Upper lobe of right lung (tissue), 1 donor: ENCODE results near the gene RAB27A. TPM values are rescaled to one million over a fixed set of nuclear protein-coding genes. Genes with fewer than 3 reads are reported as not detected.
A peak's percentile ranks its signal among the peaks of the same experiment; 100 is the strongest.

ENCODE experiments used
- ATAC-seq: fragments of 200-7000 bp; cut with Tn5 transposase; one replicate; pipeline ENCODE4 v1.9.1; 2020; ENCODE audit warnings: mild to moderate bottlenecking, moderate library complexity
- DNase-seq: peaks from one replicate; pipeline ENCODE4 v3.0.0-alpha.2; 2020
- H3K27ac ChIP-seq: fragments of 200-600 bp; one replicate; pipeline ENCODE4 v1.8.0; 2022
- H3K27me3 ChIP-seq: fragments of 200-600 bp; one replicate; pipeline ENCODE4 v1.8.0; 2022; ENCODE audit warnings: mild to moderate bottlenecking
- H3K36me3 ChIP-seq: fragments of 200-600 bp; one replicate; pipeline ENCODE4 v1.8.0; 2022
- H3K4me1 ChIP-seq: fragments of 200-600 bp; one replicate; pipeline ENCODE4 v1.8.0; 2022
- H3K4me3 ChIP-seq: fragments of 200-600 bp; one replicate; pipeline ENCODE4 v1.8.0; 2022; ENCODE audit warnings: mild to moderate bottlenecking
- H3K9me3 ChIP-seq: fragments of 200-600 bp; one replicate; pipeline ENCODE4 v1.8.0; 2022
- intact Hi-C: fragments of 100-400 bp; cut with DNase I; formaldehyde crosslinking; loops from one replicate; pipeline ENCODE4 v1.11.0; 2022
- total RNA-seq: library from RNA; stranded (reverse); fragmentation: NEBNext Ultra II Directional; extraction: Animal tissue kit (Norgen Biotek cat#: 25700); gene quantifications from one replicate; pipeline ENCODE4 v1.2.1, GENCODE V29; 2021
- TF ChIP-seq, protein P1 (sequence below): fragments of 200-600 bp; IDR thresholded peaks from one replicate; pipeline ENCODE4 v1.8.0; 2022; ENCODE audit warnings: antibody characterized with exemption
- donor health status: DM: no; HTN: yes; CAD: no; lungs with severe emphysema.

RAB27A gene
- total RNA-seq, 1 donor from 2014 or later, result 72.5 TPM

DNA sequence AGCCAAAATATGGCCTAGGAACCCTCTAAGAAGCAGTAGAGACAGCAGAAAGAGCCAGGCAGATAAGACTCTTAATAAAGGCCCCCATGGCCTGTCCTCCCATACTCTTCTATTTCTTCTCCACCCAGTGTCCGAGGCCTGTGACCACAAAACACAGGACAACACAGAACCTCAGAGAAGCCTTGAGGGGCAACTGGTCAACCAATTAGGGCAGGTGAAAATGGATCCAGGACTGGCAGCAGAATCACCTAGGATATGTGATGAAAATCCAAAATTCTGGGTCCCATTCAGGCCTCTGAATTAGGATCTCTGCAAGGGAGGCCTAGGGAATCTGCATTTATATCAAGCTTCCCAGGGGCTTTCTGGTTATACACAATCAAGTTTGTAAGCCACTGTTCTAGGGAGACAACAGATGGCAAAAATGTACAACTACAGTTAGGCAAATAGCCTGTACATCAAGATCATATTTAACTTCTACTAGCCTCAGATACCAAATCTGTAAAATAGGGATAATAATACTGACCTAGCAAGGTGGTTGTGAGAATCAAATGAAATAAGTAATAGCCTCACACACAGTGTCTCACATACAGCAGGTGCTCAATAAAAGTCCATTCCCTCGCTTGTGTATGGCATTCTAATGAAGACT is 10.4 kb downstream of the RAB27A start:
- no peaks in the 10 kb centered on the region for H3K9me3 ChIP-seq
- no peak overlapping the region for H3K27ac ChIP-seq
- H3K4me1 ChIP-seq, result peaks cover 38% of the 10 kb centered on the region
- no peak for DNase-seq
- TF ChIP-seq, protein P1, sequence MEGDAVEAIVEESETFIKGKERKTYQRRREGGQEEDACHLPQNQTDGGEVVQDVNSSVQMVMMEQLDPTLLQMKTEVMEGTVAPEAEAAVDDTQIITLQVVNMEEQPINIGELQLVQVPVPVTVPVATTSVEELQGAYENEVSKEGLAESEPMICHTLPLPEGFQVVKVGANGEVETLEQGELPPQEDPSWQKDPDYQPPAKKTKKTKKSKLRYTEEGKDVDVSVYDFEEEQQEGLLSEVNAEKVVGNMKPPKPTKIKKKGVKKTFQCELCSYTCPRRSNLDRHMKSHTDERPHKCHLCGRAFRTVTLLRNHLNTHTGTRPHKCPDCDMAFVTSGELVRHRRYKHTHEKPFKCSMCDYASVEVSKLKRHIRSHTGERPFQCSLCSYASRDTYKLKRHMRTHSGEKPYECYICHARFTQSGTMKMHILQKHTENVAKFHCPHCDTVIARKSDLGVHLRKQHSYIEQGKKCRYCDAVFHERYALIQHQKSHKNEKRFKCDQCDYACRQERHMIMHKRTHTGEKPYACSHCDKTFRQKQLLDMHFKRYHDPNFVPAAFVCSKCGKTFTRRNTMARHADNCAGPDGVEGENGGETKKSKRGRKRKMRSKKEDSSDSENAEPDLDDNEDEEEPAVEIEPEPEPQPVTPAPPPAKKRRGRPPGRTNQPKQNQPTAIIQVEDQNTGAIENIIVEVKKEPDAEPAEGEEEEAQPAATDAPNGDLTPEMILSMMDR, result no peak
- no peaks in the 10 kb centered on the region for H3K36me3 ChIP-seq
- no peak for ATAC-seq
- no peak overlapping the region for H3K4me3 ChIP-seq
- H3K27me3 ChIP-seq, result no peaks in the 10 kb centered on the region
- intact Hi-C loops, result no loop called here

GRCh38 chr15:55277715-55278114 is 11.9 kb downstream of the RAB27A start:
- Histone ChIP-seq H3K36me3 (no peaks in the 10 kb centered on the region), H3K27ac (peak overlapping the region; percentile 21), H3K9me3 (no peaks in the 10 kb centered on the region), H3K27me3 (no peaks in the 10 kb centered on the region), H3K4me1 (peaks cover 23% of the 10 kb centered on the region), H3K4me3 (no peak overlapping the region)
- DNase-seq (no peak), ATAC-seq (no peak)
- intact Hi-C loops, result no loop called here
- TF ChIP-seq, protein P1, result no peak

GRCh38 chr15:55277116-55277564 is 12.5 kb downstream of the RAB27A start:
- intact Hi-C loops, result no loop called here
- H3K4me3 ChIP-seq, result no peak overlapping the region
- ATAC-seq (peak; percentile 53), DNase-seq (no peak)
- H3K27ac ChIP-seq, result peak overlapping the region; percentile 11
- no peaks in the 10 kb centered on the region for H3K9me3 ChIP-seq
- H3K36me3 ChIP-seq, result no peaks in the 10 kb centered on the region
- H3K27me3 ChIP-seq, result no peaks in the 10 kb centered on the region
- TF ChIP-seq, protein P1, result no peak
- H3K4me1 ChIP-seq, result peaks cover 18% of the 10 kb centered on the region

- Histone ChIP-seq H3K4me3 (no peak overlapping the region), H3K4me1 (peaks cover 11% of the 10 kb centered on the region), H3K27me3 (no peaks in the 10 kb centered on the region), H3K36me3 (no peaks in the 10 kb centered on the region), H3K27ac (no peak overlapping the region), H3K9me3 (no peaks in the 10 kb centered on the region)
- DNase-seq, result no peak
- TF ChIP-seq, protein P1, result no peak
- no peak for ATAC-seq
- intact Hi-C loops, result no loop called here
Measured at GRCh38 chr15:55276324-55276723, 13.3 kb downstream of the RAB27A start.

DNA sequence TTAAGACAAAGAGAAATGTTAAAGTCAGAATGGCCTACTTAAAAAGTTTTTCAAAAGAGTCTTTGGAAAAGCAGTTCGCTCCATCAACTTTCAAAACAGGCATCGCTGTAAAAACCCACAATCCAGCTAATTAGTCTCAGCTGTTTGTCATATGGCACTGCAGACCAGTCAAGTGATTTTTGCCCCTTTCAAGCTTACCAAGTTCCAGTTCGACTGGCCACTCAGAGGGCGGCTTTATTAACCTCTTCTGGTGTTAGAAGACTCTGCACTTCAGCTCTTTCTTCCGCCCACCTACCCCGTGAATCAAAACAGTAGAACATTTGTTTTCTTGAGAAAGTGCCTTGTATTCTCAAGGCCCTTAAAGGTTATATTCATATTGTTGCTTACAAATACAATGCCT is 19.3 kb downstream of the RAB27A start:
- H3K27me3 ChIP-seq, result no peaks in the 10 kb centered on the region
- peaks cover 20% of the 10 kb centered on the region for H3K4me1 ChIP-seq
- TF ChIP-seq, protein P1, result no peak
- ATAC-seq (no peak), DNase-seq (no peak)
- no peak overlapping the region for H3K4me3 ChIP-seq
- H3K27ac ChIP-seq, result no peak overlapping the region
- intact Hi-C loops, result no loop called here
- H3K9me3 ChIP-seq, result no peaks in the 10 kb centered on the region
- peaks cover 7% of the 10 kb centered on the region for H3K36me3 ChIP-seq
